ENCODE results near the gene ZDHHC7.
A peak's percentile ranks its signal among the peaks of the same experiment; 100 is the strongest.
"Not testable (repeated sequence)": the region's sequence is repeated elsewhere in the genome, so short reads cannot be mapped to it uniquely, and the experiment has no call there.

Gene ZDHHC7

GRCh38 chr16:85010931-85011845 is at the start of gene ZDHHC7:
Gene ZDHHC7, minus strand, starts transcription at chr16:85011535. Its CDS starts 20,917 bp downstream, at chr16:84990618.
- peak; percentile 71 to 76 for DNase-seq (ENCODE audit: low read depth in 2 of 2)

- no peak for DNase-seq (ENCODE audit: low read depth in 2 of 2)
Observed at GRCh38 chr16:85058909-85059308, 47.6 kb upstream of the ZDHHC7 start.

GRCh38 chr16:85057948-85058347 is 46.6 kb upstream of the ZDHHC7 start:
- DNase-seq (ENCODE audit: low read depth in 2 of 2): no peak

GRCh38 chr16:85057212-85057889 is 46.0 kb upstream of the ZDHHC7 start:
- no peak for DNase-seq (ENCODE audit: low read depth in 2 of 2)

GRCh38 chr16:85056211-85056748 is 44.9 kb upstream of the ZDHHC7 start:
- no peak for DNase-seq (ENCODE audit: low read depth in 2 of 2)

GRCh38 chr16:85055493-85056210 is 44.3 kb upstream of the ZDHHC7 start:
- peak; percentile 39 to 65 for DNase-seq (ENCODE audit: low read depth in 2 of 2)

- no peak for DNase-seq (ENCODE audit: low read depth in 2 of 2)
Observed at GRCh38 chr16:85054948-85055492, 43.7 kb upstream of the ZDHHC7 start.

GRCh38 chr16:85054321-85054720 is 43.0 kb upstream of the ZDHHC7 start:
- DNase-seq (ENCODE audit: low read depth in 2 of 2): not testable (repeated sequence)

GRCh38 chr16:85052536-85052935 is 41.2 kb upstream of the ZDHHC7 start:
- DNase-seq (ENCODE audit: low read depth in 2 of 2): no peak

GRCh38 chr16:85051683-85052082 is 40.3 kb upstream of the ZDHHC7 start:
- no peak for DNase-seq (ENCODE audit: low read depth in 2 of 2)

- no peak for DNase-seq (ENCODE audit: low read depth in 2 of 2)
Observed at GRCh38 chr16:85051067-85051581, 39.8 kb upstream of the ZDHHC7 start.

GRCh38 chr16:85049706-85050305 is 38.5 kb upstream of the ZDHHC7 start:
- no peak for DNase-seq (ENCODE audit: low read depth in 2 of 2)

GRCh38 chr16:85048921-85049562 is 37.7 kb upstream of the ZDHHC7 start:
- DNase-seq (ENCODE audit: low read depth in 2 of 2): no peak

GRCh38 chr16:85047867-85048455 is 36.6 kb upstream of the ZDHHC7 start:
- no peak for DNase-seq (ENCODE audit: low read depth in 2 of 2)

- DNase-seq (ENCODE audit: low read depth in 2 of 2): no peak
Observed at GRCh38 chr16:85046931-85047866, 35.9 kb upstream of the ZDHHC7 start.

- DNase-seq (ENCODE audit: low read depth in 2 of 2): no peak
Observed at GRCh38 chr16:85046472-85046916, 35.2 kb upstream of the ZDHHC7 start.

GRCh38 chr16:85045641-85046471 is 34.5 kb upstream of the ZDHHC7 start:
- no peak for DNase-seq (ENCODE audit: low read depth in 2 of 2)

GRCh38 chr16:85045077-85045476 is 33.7 kb upstream of the ZDHHC7 start:
- DNase-seq (ENCODE audit: low read depth in 2 of 2): no peak
